Upper lobe of right lung (tissue), 1 donor: ENCODE data around the gene NTM. TPM values are rescaled to one million over a fixed set of nuclear protein-coding genes. Genes with fewer than 3 reads are reported as not detected.

Experiments used
- ATAC-seq: fragments of 200-7000 bp; cut with Tn5 transposase; one replicate; pipeline ENCODE4 v1.9.1; 2020; ENCODE audit warnings: mild to moderate bottlenecking, moderate library complexity
- DNase-seq: peaks from one replicate; pipeline ENCODE4 v3.0.0-alpha.2; 2020
- H3K27ac ChIP-seq: fragments of 200-600 bp; one replicate; pipeline ENCODE4 v1.8.0; 2022
- H3K27me3 ChIP-seq: fragments of 200-600 bp; one replicate; pipeline ENCODE4 v1.8.0; 2022; ENCODE audit warnings: mild to moderate bottlenecking
- H3K36me3 ChIP-seq: fragments of 200-600 bp; one replicate; pipeline ENCODE4 v1.8.0; 2022
- H3K4me1 ChIP-seq: fragments of 200-600 bp; one replicate; pipeline ENCODE4 v1.8.0; 2022
- H3K4me3 ChIP-seq: fragments of 200-600 bp; one replicate; pipeline ENCODE4 v1.8.0; 2022; ENCODE audit warnings: mild to moderate bottlenecking
- H3K9me3 ChIP-seq: fragments of 200-600 bp; one replicate; pipeline ENCODE4 v1.8.0; 2022
- CTCF ChIP-seq: fragments of 200-600 bp; IDR thresholded peaks from one replicate; pipeline ENCODE4 v1.8.0; 2022; ENCODE audit warnings: antibody characterized with exemption
- intact Hi-C: fragments of 100-400 bp; cut with DNase I; formaldehyde crosslinking; loops from one replicate; pipeline ENCODE4 v1.11.0; 2022
- total RNA-seq: library from RNA; stranded (reverse); fragmentation: NEBNext Ultra II Directional; extraction: Animal tissue kit (Norgen Biotek cat#: 25700); gene quantifications from one replicate; pipeline ENCODE4 v1.2.1, GENCODE V29; 2021
- donor health status: DM: no; HTN: yes; CAD: no; lungs with severe emphysema.

Gene NTM
- total RNA-seq, 1 donor from 2014 or later = 3.7 TPM

DNA sequence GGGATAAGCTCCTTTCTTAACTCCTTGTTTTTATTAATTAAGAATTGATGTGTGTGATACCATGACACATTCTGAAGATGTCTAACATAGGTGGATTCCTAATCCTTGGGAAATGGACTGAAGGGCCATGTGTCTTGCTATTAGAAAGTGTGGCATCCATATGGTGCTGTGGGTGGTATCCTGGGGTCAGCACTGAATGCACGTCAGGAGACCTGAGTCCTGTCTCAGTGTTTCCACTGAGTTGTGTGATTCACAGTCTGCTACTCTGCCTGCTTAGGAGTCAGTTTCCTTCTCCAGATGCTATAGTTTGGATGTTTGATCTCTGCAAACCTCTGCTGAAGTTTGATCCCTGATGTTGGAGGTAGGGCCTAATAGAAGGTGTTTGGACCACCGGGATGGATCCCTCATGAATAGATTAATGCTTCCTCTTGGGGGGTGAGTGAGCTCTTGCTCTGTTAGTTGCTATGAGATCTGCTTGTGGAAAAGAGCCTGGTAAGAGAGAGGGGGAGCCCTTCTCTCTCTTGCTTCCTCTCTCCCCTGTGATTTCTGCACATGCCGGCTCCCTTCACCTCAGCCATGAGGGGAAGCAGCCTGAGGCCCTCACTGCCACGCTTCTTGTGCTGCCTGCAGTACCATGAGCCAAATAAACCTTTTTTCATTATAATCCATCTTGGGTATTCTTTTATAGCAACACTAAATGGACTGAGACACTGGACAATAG, 666.5 kb downstream of the NTM start:
- no peaks in the 10 kb centered on the region for H3K36me3 ChIP-seq
- H3K4me1 ChIP-seq = no peaks in the 10 kb centered on the region
- H3K4me3 ChIP-seq = no peak overlapping the region
- TF ChIP-seq CTCF = no peak
- no peaks in the 10 kb centered on the region for H3K9me3 ChIP-seq
- DNase-seq = no peak
- H3K27me3 ChIP-seq = no peaks in the 10 kb centered on the region
- intact Hi-C loops = no loop called here
- no peak for ATAC-seq
- H3K27ac ChIP-seq = no peak overlapping the region

DNA sequence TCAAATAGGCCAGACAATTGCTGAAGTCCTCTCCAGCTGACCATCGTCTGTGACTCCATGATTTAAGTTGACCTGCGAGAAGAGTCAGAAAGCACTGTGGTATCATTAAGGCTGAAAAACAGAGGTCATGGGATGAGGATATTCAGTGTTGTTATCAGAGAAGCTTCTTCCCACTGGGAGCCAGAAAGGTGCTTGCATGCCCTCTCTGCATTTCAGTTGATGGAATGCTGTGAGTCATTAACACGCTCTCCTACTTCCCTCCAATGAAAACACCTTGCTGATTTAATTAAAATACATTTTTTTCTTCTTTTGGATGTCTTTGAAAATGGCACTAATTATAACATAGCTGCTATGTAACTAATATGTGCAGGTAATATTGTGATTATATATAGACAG, 667.0 kb downstream of the NTM start:
- no peak overlapping the region for H3K27ac ChIP-seq
- H3K4me3 ChIP-seq = no peak overlapping the region
- TF ChIP-seq CTCF = no peak
- no peaks in the 10 kb centered on the region for H3K27me3 ChIP-seq
- ATAC-seq = no peak
- no peak for DNase-seq
- H3K9me3 ChIP-seq = no peaks in the 10 kb centered on the region
- intact Hi-C loops = no loop called here
- H3K36me3 ChIP-seq = no peaks in the 10 kb centered on the region
- no peaks in the 10 kb centered on the region for H3K4me1 ChIP-seq

- ATAC-seq = no peak
- H3K27ac ChIP-seq = no peak overlapping the region
- TF ChIP-seq CTCF = no peak
- DNase-seq = no peak
- H3K36me3 ChIP-seq = no peaks in the 10 kb centered on the region
- no peaks in the 10 kb centered on the region for H3K9me3 ChIP-seq
- no peaks in the 10 kb centered on the region for H3K27me3 ChIP-seq
- no peaks in the 10 kb centered on the region for H3K4me1 ChIP-seq
- no peak overlapping the region for H3K4me3 ChIP-seq
- intact Hi-C loops = no loop called here
These were observed 667.5 kb downstream of the NTM start for GRCh38 chr11:132037956-132038355.

- H3K36me3 ChIP-seq = no peaks in the 10 kb centered on the region
- TF ChIP-seq CTCF = no peak
- ATAC-seq = no peak
- no peaks in the 10 kb centered on the region for H3K4me1 ChIP-seq
- intact Hi-C loops = no loop called here
- no peaks in the 10 kb centered on the region for H3K9me3 ChIP-seq
- H3K27ac ChIP-seq = no peak overlapping the region
- no peak for DNase-seq
- H3K4me3 ChIP-seq = no peak overlapping the region
- no peaks in the 10 kb centered on the region for H3K27me3 ChIP-seq
These were observed 669.1 kb downstream of the NTM start for GRCh38 chr11:132039521-132039920.

GRCh38 chr11:132042296-132042695, 671.9 kb downstream of the NTM start:
- no peaks in the 10 kb centered on the region for H3K4me1 ChIP-seq
- no peaks in the 10 kb centered on the region for H3K36me3 ChIP-seq
- H3K9me3 ChIP-seq = no peaks in the 10 kb centered on the region
- no peak overlapping the region for H3K27ac ChIP-seq
- ATAC-seq (no peak), DNase-seq (no peak)
- no peak for TF ChIP-seq CTCF
- H3K27me3 ChIP-seq = no peaks in the 10 kb centered on the region
- intact Hi-C loops = no loop called here
- H3K4me3 ChIP-seq = no peak overlapping the region

DNA sequence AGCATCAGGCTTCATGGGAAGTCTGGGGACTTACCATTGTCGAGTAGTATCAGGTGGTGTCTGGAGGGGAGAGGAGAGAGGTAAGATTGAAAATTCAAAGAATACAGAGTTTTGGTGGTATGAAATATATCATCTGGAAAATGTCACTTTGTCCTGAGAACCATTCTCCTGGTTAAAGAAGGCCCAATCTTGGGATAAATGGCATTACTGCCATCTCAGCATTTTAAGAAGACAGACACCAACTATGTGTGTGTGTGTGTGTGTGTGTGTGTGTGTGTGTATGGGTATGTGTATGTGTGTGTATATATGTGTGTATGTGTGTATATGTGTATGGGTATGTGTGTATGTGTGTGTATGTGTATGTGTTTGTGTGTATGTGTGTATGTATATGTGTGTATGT, 673.3 kb downstream of the NTM start:
- no peaks in the 10 kb centered on the region for H3K27me3 ChIP-seq
- H3K9me3 ChIP-seq = no peaks in the 10 kb centered on the region
- H3K4me3 ChIP-seq = no peak overlapping the region
- H3K27ac ChIP-seq = no peak overlapping the region
- DNase-seq = no peak
- TF ChIP-seq CTCF = no peak
- no peak for ATAC-seq
- H3K4me1 ChIP-seq = no peaks in the 10 kb centered on the region
- intact Hi-C loops = no loop called here
- no peaks in the 10 kb centered on the region for H3K36me3 ChIP-seq
